GM23248 (cell line): ENCODE data around the gene PCSK2. TPM values are rescaled to one million over a fixed set of nuclear protein-coding genes. Genes with fewer than 3 reads are reported as not detected.

Experiments
- DNase-seq: peaks from one replicate; pipeline ENCODE4 v3.0.0-alpha.2; 2015
- H2AFZ ChIP-seq: fragments of 200-600 bp; sonication (generic); 2 replicates; pipeline ENCODE4 v1.6.1; 2016; ENCODE audit warnings: antibody characterized with exemption
- H3F3A ChIP-seq: fragments of 200-600 bp; sonication (generic); 2 replicates; pipeline ENCODE4 v1.6.1; 2016; ENCODE audit warnings: mild to moderate bottlenecking, antibody characterized with exemption, mixed run types; ENCODE audit not compliant: insufficient read depth
- H3K27ac ChIP-seq: fragments of 200-600 bp; sonication (generic); 2 replicates; pipeline ENCODE4 v1.5.1; 2016; ENCODE audit warnings: mild to moderate bottlenecking
- H3K27me3 ChIP-seq: fragments of 200-600 bp; sonication (generic); replicated peaks from 2 replicates; pipeline ENCODE4 v1.6.1; 2016; ENCODE audit warnings: mild to moderate bottlenecking; ENCODE audit not compliant: insufficient read depth
- H3K36me3 ChIP-seq: fragments of 200-600 bp; sonication (generic); 2 replicates; pipeline ENCODE4 v1.6.1; 2016; ENCODE audit warnings: low read depth, mild to moderate bottlenecking
- H3K4me1 ChIP-seq: fragments of 200-600 bp; sonication (generic); 2 replicates; pipeline ENCODE4 v1.6.1; 2016; ENCODE audit warnings: mild to moderate bottlenecking; ENCODE audit not compliant: insufficient read depth
- H3K4me2 ChIP-seq: fragments of 200-600 bp; sonication (generic); one replicate; pipeline ENCODE4 v1.6.1; 2016; ENCODE audit warnings: mild to moderate bottlenecking; ENCODE audit not compliant: unreplicated experiment
- H3K4me3 ChIP-seq: fragments of 200-600 bp; sonication (generic); 2 replicates; pipeline ENCODE4 v1.5.1; 2016; ENCODE audit warnings: mild to moderate bottlenecking
- H3K79me2 ChIP-seq: fragments of 200-600 bp; sonication (generic); 2 replicates; pipeline ENCODE4 v1.6.1; 2016; ENCODE audit warnings: mild to moderate bottlenecking; ENCODE audit not compliant: insufficient read depth
- H3K9ac ChIP-seq: fragments of 200-600 bp; sonication (generic); 2 replicates; pipeline ENCODE4 v1.6.1; 2016; ENCODE audit warnings: mild to moderate bottlenecking
- H3K9me2 ChIP-seq: fragments of 200-600 bp; sonication (generic); 2 replicates; pipeline ENCODE4 v1.6.1; 2016; ENCODE audit warnings: mixed run types, mild to moderate bottlenecking, moderate library complexity; ENCODE audit not compliant: insufficient read depth
- H3K9me3 ChIP-seq: fragments of 200-600 bp; sonication (generic); one replicate; pipeline ENCODE4 v1.6.1; 2017; ENCODE audit warnings: low read depth
- H4K20me1 ChIP-seq: fragments of 200-600 bp; sonication (generic); 2 replicates; pipeline ENCODE4 v1.6.0; 2016; ENCODE audit not compliant: insufficient read depth
- EZH2 ChIP-seq: fragments of 200-600 bp; sonication (generic); IDR thresholded peaks from 2 replicates; pipeline ENCODE4 v1.6.1; 2018; ENCODE audit warnings: antibody characterized with exemption, mild to moderate bottlenecking; ENCODE audit not compliant: insufficient read depth, poor library complexity, severe bottlenecking
- EZH2phosphoT487 ChIP-seq: fragments of 200-600 bp; sonication (generic); IDR thresholded peaks from 2 replicates; pipeline ENCODE4 v1.6.1; 2018; ENCODE audit warnings: antibody characterized with exemption, moderate library complexity, mild to moderate bottlenecking, low read depth; ENCODE audit not compliant: insufficient read depth
- WGBS, 2 experiments: methylation state at CpG; one replicate each; pipeline ENCODE4 v1.1.6; 2015 to 2017; ENCODE audit warnings: low lambda C conversion rate in 2 of 2, low coverage in 1 of 2; ENCODE audit errors: missing lambda C conversion rate in 2 of 2; 5-methylcytosine and 5-hydroxymethylcytosine counted together
- in situ Hi-C: fragments of 300-500 bp; cut with MboI; formaldehyde crosslinking; loops from 2 replicates; pipeline ENCODE4 v1.15.0; 2020
- polyA plus RNA-seq: library from polyadenylated mRNA; unstranded; fragments of >200 nt; fragmentation: Nextera tagmentation; extraction: Ambion mirVana; gene quantifications from 2 replicates; pipeline ENCODE4 v1.2.1, GENCODE V29; 2016
- total RNA-seq: library from RNA; depleted of rRNA; stranded (reverse); fragments of >200 nt; shearing (Covaris generic); gene quantifications from 2 replicates; pipeline ENCODE4 v1.2.3, GENCODE V29; 2014

PCSK2 gene
- total and polyA plus RNA-seq, 2 experiments from 2014 or later = not detected

DNA sequence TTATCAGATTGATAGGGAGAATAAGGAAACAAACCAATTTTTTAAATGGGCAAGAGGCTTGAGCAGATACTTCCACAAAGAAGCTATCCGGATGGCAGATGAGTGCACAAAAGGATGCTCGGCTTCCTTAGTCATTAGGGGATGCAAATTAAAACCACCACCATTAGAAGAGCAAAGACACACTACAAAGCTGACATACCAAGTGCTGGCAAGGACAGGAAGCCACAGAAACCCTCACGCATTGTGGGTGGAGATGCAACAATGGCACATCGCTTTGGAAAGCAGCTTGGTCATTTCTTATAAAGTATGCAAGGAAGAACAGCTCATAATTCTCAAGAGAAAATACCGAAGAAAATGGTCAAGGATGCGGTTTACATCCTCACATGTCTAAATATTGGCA lies 284.6 kb downstream of the PCSK2 start:
- no peak overlapping the region for H3K4me2 ChIP-seq
- no peak overlapping the region for H3K4me3 ChIP-seq
- in situ Hi-C loops = loop anchor here (25.0 kb wide), 1 partner anchor 776 kb away; the partner anchor contains the start of gene ZNF133
- no peak for DNase-seq
- no peak overlapping the region for H2AFZ ChIP-seq
- H3F3A ChIP-seq = no peaks in the 10 kb centered on the region
- WGBS, 2 experiments = 79 to 83% methylated on average over 6 of the region's 6 CpGs
- 0 out of 2 replicates have a peak, but pooled peaks cover 2% of the 10 kb centered on the region for H3K4me1 ChIP-seq
- no peaks in the 10 kb centered on the region for H4K20me1 ChIP-seq
- no peaks in the 10 kb centered on the region for H3K9me3 ChIP-seq
- H3K79me2 ChIP-seq = no peaks in the 10 kb centered on the region
- no peak overlapping the region for H3K9ac ChIP-seq
- H3K36me3 ChIP-seq = no peaks in the 10 kb centered on the region
- H3K9me2 ChIP-seq = no peaks in the 10 kb centered on the region
- H3K27ac ChIP-seq = no peak overlapping the region
- H3K27me3 ChIP-seq = no peaks in the 10 kb centered on the region; the same call in 1 of the 2 replicates
- TF ChIP-seq EZH2 (no peak), EZH2phosphoT487 (no peak)

DNA sequence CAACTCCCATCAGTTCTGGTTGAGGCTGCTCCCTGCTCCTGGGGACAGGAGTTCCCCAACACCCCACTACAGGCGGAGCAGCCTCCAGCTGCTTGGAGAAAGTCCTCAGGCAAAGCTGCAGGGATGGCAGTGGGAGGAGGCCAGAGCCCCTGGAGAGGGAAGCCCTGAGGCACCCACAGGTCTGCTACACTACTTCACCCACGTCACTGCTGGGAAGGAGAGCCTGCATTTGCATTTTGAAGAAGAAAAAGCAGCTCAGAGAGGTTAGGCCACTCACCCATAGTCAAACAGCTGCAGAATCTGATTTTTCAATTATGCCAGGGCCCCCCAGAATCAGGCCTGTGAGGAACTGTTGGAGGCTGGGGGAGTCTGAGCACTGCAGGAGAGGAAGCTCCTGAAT lies 287.1 kb downstream of the PCSK2 start:
- H4K20me1 ChIP-seq = no peaks in the 10 kb centered on the region

DNA sequence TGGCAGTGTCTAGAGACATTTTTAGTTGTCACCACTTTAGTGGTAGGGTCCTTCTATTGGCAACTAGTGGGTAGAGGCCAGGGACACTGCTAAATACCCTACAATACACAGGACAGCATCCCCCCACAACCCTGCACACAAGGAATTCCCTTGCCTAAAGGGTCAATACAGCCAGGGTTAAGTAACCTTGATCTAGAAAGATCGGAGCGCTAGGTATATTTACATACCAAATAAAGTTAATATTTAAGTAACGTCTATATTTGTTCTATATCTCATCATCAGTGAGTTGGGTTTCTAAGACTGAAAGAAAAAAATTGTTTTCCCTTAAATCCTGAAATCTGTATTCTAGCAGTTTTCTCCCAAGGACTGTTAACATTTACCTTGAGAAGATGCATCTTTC lies 288.2 kb downstream of the PCSK2 start:
- TF ChIP-seq EZH2phosphoT487 (no peak), EZH2 (no peak)
- in situ Hi-C loops = loop anchor here (25.0 kb wide), 1 partner anchor 772 kb away; the partner anchor contains the start of gene ZNF133
- Histone ChIP-seq H3F3A (no peaks in the 10 kb centered on the region), H3K4me2 (no peak overlapping the region), H3K27ac (no peak overlapping the region), H3K79me2 (no peaks in the 10 kb centered on the region), H3K9me3 (no peaks in the 10 kb centered on the region), H3K4me1 (no peaks in the 10 kb centered on the region), H3K4me3 (no peak overlapping the region), H4K20me1 (no peaks in the 10 kb centered on the region), H3K36me3 (no peaks in the 10 kb centered on the region), H3K9ac (no peak overlapping the region), H3K27me3 (no peaks in the 10 kb centered on the region; the same call in 1 of the 2 replicates), H2AFZ (no peak overlapping the region), H3K9me2 (no peaks in the 10 kb centered on the region)
- DNase-seq = no peak
- WGBS, 2 experiments = 87 to 90% methylated on average over 3 of the region's 3 CpGs

More for the DNA sequence above, 287.1 kb downstream of the PCSK2 start:
- Histone ChIP-seq H3F3A (no peaks in the 10 kb centered on the region), H3K9me2 (no peaks in the 10 kb centered on the region), H3K36me3 (no peaks in the 10 kb centered on the region), H2AFZ (no peak overlapping the region), H3K27me3 (no peaks in the 10 kb centered on the region; the same call in 1 of the 2 replicates), H3K9me3 (no peaks in the 10 kb centered on the region), H3K79me2 (no peaks in the 10 kb centered on the region), H3K9ac (no peak overlapping the region), H3K27ac (no peak overlapping the region), H3K4me3 (no peak overlapping the region), H3K4me2 (no peak overlapping the region), H3K4me1 (no peaks in the 10 kb centered on the region)
- no peak for DNase-seq
- WGBS, 2 experiments = 61 to 69% methylated on average over 2 of the region's 2 CpGs
- in situ Hi-C loops = loop anchor here (25.0 kb wide), 1 partner anchor 773 kb away; the partner anchor contains the start of gene ZNF133
- TF ChIP-seq EZH2 (no peak), EZH2phosphoT487 (no peak)

DNA sequence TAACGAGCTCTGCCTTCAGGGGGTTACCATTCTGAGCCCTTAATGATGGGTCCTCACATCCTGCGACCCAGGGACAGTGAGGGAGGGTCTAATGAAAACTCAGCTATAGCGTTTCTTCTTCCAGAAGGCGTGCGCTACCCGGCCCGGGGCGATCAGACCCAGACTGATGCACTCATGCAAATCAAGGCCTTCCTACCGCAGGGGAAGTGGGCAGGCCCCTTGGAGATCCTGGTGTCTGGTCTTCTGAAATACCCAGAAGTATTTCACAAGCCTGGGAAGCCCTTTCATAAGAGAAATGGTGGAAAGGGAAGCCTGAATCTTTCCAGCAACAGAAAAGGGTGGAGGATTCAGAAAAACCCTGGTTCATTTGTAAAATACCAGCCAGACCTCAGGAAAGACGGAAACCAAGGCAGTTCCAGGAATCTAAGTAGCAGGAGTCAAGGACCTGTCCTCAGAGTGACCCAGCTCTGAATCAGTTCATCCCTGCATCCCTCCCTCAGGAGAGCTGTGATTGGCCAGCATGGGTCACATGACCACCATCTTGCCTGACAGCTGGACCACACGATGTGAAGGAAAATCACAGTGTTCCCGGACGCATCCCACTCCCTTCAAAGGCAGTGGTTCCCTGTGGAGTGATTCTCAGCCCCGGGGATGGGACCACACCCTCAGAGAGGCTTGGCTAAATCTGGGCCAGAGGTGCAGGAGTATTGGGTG lies 291.7 kb downstream of the PCSK2 start:
- Histone ChIP-seq H2AFZ (no peak overlapping the region), H3K4me3 (no peak overlapping the region), H3K9ac (no peak overlapping the region), H3K27me3 (no peaks in the 10 kb centered on the region; the same call in 1 of the 2 replicates), H3K9me2 (no peaks in the 10 kb centered on the region), H3F3A (no peaks in the 10 kb centered on the region), H3K4me2 (no peak overlapping the region), H3K79me2 (no peaks in the 10 kb centered on the region), H3K36me3 (no peaks in the 10 kb centered on the region), H3K4me1 (no peaks in the 10 kb centered on the region), H4K20me1 (no peaks in the 10 kb centered on the region), H3K27ac (no peak overlapping the region), H3K9me3 (no peaks in the 10 kb centered on the region)
- no peak for TF ChIP-seq EZH2phosphoT487
- DNase-seq = peak; percentile 12
- WGBS, 2 experiments = 77 to 78% methylated on average over 14 of the region's 14 CpGs
- in situ Hi-C loops = loop anchor here (25.0 kb wide), 1 partner anchor 769 kb away; the partner anchor contains the start of gene ZNF133
